CD4-positive, alpha-beta T cell treated with Interleukin-21 for 1 hour (primary cell): ENCODE measurements around the gene B3GALT5.

Source experiments
- DNase-seq: peaks from one replicate; pipeline ENCODE4 v3.0.0-alpha.2; 2020

Gene B3GALT5

DNA sequence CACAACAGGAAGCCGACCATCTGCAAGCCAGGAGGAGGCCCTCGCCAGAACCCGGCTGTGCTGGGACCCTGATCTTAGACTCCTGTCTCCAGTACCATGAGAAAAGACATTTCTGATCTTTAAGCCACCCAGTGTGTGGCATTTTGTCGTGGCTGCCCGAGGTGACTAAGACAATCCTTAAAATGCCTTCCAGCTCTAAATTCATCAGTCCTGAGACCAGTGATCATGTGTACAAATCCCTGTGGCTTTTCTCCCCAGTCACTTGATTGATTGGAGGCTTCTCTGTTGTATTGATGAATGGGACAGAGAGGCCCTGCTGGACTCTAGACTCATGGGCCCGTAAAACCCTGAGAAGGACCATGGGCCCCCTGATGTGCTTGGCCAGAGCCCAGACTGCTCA is 36.1 kb downstream of the B3GALT5 start:
- no peak for DNase-seq

DNA sequence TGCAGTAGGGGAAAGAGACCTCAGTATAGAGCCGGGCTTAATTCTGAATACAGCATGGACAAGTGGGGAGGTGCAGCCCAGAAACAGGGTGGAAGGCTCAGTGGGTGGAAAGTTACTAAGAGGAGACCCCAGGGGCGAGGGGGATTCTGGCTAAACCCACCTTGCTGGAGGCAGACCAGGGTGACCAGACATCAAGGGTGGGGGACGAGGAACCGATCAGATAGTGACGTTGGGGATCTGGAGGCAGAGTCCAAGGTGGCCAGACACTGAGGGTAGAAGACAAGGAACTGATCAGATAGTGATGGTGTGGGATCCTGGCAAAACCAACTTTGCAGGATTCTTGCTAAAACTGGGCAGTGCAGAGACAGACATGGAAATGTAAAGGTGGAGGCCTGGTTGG is 36.8 kb downstream of the B3GALT5 start:
- DNase-seq = no peak

DNA sequence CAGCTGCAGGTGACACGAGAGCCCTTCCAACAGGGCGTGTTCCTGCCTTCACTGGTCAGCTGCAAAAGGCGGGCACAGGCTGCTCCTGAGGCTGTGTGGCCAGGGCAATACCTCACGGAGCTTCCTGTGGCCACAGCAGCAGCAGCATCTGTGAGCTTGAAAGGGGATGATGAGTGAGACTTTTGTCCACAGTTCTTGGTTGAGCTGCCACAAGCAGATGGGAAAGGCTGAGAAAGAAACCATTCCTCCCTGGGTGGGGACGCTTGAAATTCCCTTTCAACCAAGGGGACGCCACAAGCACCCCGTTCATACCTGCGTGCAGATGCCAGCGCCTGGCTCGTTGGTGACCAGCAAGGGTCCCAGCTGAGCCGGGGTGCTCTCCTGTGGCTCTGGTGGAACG is 37.6 kb downstream of the B3GALT5 start:
- DNase-seq = no peak

DNA sequence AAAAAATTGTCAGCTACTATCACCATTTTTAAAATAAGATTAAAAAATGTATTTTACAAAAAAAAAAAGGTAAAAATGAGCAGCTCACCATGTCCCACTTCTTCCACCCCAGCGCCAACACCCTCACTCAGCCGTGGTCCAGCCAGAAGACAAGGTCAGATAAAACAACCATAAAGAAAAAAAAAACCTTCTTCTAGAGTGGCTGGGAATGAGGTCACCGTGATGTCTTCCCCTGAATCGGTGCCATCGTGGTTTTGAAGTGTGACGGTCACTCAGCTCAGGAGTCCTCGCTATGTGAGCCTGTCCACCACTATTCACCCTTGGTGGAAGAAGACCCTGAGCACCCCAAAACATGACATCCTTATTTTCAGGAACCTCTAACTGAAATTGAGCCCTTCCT is 38.1 kb downstream of the B3GALT5 start:
- DNase-seq = no peak

DNA sequence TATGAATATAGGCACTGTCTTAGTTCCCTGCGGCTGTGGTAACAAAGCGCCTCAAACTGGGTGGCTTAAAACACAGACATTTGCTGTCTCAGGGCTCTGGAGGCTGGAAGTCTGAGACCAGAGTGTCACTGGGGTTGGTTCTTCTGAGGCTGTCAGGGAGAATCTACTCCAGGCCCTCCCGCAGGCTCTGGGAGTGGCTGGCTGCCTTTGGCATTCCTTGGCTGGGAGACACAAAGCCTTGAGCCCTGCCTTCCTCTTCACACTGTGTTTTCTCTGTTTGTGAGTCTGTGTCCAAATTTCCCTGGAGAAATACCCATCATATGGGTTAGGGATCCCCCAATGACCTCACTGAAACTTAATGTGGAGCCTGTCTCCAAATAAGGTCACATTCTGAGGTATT is 38.5 kb downstream of the B3GALT5 start:
- no peak for DNase-seq

DNA sequence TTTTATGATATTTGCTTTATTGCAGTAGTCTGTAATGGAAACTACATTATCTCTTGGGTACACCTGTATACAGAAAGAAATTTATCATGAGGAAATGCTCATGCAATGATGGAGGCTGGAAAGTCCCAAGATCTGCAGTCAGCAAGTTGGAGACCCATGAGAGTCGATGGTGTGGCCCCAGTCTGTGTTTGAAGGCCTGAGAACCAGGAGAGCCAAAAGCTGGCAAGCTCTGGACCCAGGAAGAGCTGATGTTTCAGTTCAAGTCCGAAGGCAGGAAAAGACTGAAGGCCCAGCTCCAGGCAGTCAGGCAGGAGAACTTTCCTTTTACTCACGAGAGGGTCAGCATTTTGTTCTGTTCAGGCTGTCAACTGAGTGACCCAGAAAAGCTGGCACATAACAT is 42.2 kb downstream of the B3GALT5 start:
- no peak for DNase-seq

DNA sequence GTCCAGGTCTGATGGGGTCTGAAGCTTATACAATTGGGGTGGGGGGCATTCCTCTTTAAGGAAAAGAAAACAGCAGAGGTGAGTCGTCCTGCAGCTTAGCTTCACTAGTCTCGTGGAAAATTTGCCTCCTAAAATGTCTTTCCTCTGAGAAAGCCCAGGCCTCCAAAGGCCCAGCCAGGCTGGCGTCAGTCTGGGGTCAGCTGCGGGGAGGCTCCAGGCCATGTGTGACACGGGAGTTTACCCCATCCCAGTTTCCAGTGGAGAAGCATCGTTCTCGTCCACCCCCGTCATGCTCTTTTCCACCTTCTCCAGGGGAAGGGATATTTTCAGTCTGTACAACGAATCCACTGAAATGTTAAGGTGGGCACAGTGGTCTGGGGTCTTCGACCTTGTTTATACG is 42.8 kb downstream of the B3GALT5 start:
- DNase-seq = no peak

DNA sequence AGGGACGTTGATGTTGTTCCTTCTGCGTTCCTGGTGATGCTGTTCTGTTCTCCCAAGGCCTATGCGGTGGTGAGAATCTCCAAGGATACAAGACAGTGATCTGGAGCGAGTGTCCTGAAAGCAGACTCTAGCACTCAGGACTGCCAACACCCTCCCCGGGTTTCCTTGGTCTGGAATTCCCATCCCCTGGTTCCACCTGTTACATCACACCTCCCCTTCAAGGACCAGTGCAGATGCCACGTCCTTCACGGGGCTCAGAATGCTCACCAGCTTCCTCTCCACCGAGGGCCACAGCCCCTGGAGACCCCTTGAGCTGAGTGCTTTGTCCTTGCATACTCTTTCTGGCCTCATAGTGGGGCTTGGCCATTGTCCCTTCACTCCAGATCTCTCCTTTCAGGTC is 43.5 kb downstream of the B3GALT5 start:
- no peak for DNase-seq

DNA sequence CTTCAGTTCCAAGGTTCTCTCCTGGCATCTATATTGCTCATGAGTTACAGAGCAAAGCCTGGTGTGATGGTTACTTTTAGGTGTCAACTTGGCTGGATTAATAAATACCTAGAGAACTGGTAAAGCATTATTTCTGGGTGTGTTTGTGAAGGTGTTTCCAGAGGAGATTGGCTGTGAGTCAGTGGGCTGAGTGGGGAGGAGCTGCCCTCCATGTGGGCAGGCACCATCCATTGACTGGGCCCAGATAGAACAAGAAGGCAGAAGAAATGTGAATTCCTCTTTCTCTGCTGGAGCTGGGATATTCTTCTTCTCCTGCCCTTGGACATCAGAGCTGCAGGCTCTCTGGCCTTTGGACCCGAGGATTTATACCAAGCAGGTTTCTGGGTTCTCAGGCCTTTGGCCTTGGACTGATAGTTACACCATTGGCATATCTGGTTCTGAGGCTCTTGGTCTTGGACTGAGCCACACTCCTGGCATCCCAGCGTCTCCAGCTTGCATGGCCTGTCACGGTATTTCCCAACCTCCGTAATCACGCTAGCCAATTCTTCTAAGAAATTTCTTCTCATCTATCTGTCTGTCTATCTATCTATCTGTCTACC is 44.5 kb downstream of the B3GALT5 start:
- DNase-seq = no peak

DNA sequence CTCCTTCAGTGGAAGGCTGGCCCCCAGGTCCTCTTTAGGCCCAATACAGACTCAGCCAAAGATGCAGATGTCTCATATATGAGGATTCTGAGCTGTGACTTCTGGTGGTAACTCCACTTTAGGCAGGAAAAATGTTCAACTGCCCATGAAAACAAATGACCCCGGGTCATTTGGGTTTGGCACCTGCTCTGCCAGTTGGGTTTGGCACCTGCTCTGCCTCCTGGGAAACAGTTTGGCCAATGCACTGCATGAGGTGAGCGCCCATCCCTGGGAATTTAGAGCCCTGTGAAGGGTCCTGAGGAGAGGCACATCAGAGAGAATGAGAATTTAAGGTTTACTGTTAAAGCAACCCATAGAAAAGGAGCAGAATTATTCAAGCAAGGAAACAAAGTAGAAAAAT is 45.3 kb downstream of the B3GALT5 start:
- DNase-seq = no peak

DNA sequence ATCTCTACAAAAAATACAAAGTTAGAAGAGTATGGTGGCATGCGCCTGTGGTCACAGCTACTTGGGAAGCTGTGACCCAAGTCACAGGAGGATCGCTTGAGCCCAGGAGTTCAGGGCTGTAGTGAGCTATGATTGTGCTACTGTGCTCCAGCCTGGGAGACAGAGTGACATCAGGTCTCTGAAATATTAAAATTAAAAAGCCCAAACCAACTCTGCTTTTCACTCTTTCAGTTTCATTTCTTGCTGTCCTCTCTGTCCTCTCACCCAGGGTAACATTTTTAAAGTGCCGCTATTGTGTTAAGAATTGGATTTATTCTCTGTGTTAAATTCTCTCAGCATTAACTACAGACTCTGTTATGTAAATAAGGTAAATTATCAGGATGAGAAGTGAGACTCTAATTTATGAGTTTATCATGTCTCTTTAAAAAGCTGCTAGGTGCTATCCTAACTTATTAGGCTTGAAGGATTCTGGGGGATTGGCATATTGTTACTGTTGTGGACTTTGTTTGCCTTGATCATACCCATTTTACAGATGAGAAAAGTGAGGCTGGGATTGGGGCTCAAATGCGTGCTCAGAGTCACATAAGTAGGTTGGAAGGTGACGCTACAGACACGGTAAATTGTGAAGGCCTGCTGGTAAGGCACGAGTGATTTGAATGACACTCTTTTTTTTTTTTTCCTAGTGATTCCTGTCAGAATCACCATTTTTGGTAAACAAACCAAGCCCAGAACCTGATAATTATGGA is 46.5 kb downstream of the B3GALT5 start:
- no peak for DNase-seq

DNA sequence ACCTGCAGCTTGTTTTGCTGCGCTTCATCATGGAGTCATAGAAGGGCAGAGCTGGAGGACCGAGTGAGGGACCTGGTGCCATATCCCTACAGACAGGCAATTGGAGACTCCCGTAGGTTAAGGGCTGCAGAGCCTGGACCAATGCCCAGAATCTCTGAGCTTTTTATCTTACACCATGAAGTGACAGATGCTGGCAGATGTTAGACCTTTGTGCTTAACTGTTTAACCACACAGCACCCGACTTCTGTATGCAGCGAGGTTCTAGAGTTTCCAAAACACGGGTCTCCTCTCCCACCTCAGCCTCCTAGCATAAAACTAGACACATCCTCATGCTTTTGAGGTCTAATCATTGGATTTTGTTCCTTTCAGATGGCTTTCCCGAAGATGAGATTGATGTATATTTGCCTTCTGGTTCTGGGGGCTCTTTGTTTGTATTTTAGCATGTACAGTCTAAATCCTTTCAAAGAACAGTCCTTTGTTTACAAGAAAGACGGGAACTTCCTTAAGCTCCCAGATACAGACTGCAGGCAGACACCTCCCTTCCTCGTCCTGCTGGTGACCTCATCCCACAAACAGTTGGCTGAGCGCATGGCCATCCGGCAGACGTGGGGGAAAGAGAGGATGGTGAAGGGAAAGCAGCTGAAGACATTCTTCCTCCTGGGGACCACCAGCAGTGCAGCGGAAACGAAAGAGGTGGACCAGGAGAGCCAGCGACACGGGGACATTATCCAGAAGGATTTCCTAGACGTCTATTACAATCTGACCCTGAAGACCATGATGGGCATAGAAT is 47.6 kb downstream of the B3GALT5 start:
- DNase-seq = no peak

DNA sequence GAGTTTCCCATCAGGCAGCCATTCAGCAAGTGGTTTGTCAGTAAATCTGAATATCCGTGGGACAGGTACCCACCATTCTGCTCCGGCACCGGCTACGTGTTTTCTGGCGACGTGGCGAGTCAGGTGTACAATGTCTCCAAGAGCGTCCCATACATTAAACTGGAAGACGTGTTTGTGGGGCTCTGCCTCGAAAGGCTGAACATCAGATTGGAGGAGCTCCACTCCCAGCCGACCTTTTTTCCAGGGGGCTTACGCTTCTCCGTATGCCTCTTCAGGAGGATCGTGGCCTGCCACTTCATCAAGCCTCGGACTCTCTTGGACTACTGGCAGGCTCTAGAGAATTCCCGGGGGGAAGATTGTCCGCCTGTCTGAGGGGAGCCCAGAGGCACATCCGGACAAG is 48.4 kb downstream of the B3GALT5 start:
- DNase-seq = no peak

DNA sequence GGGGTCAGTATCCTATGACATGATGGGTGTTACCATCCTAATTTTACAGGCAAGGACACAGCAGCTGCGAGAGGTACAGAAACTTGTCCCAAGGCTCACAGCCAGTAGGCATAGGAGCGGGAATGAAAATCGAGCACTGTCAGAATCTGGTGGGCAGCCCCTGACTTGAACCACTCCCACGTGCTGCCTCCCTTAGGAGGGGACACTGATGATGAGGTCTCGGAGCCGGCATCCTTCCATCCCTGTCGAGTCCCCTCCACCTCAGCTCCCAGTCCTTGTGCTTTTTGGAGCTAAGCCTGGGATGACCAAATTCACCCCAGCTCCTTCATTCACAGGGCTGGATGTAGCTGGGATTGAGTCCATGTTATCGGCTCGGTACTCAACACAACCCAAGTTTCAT is 49.0 kb downstream of the B3GALT5 start:
- no peak for DNase-seq

DNA sequence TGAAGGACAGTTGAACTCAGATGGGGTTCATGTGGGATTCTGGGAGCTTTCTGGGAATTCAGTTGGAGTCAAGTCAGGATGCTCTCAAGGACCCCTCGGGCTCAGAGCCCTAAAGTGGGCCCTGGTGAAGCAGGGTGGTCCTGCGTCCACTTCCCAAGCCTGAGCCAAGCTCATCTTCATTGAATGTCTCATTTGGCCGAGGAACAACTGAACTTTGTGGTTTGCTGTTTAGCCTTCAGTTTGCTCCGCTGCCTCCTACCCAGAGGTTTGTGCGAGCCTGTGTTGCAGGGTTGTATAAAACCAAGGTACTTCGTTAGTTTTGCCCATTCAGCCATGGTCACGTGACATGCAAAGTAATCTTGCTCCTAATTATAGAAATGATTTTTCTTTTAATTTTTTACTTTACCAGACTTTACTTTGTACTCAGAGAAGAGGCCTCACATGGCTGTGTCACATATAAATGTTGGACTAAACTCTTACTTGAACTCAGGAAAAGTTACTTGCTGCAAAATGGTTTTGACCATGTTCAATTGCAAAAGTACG is 49.7 kb downstream of the B3GALT5 start:
- no peak for DNase-seq

DNA sequence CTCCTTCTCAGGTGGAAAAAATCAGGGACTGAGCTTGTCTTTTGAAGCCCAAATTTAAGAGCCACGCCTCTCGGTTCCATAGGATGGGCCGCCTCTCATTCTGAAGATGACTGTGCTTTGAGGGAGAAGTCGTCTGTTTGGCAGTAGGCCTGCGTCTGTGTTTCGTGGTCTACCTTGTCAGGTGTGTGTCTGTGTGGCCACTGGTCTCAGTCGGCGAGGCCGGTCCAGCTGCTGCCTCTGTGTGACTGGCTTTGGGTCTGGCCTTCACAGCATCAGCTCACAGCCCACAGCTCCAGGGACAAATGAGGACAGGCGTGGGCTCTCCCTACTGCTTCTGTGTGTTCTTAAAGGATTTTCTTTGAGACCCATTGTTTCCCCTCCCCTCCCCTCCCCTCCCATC is 50.3 kb downstream of the B3GALT5 start:
- DNase-seq = no peak

DNA sequence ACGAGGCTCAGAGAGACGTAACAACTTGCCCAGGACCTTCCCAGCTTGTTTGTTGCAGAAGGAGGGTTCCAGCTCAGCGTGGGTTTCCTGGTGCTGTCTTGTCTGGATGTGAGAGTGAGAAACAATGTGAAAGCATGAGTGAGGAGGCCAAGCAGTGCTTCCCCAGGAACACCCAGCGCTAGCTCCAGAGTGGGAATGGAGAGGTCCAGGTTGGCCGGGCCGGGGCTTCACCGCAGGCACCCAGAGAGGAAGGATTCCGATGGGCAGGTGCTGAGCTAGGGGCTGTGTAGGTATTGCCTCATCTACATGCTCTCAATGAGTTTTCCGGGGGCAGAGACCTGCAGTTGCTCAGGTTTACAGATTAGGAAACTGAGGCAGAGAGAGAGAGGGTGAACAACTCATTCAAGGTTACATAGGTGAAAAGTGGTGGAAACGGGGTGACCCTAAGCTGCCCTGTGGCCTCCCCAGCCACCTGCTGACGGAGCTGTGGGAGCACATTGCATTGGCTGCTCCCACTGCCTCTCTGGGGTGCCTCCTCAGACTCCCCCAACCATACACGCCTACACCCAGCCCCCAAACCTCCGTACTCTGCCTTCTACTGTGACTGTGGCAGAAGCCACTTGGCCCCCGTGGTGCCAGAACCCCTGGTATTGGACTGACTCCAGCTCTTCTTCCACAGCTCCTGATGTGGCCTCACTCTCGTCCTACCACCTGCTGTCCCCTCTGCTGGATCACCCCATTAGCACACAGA is 51.2 kb downstream of the B3GALT5 start:
- no peak for DNase-seq

DNA sequence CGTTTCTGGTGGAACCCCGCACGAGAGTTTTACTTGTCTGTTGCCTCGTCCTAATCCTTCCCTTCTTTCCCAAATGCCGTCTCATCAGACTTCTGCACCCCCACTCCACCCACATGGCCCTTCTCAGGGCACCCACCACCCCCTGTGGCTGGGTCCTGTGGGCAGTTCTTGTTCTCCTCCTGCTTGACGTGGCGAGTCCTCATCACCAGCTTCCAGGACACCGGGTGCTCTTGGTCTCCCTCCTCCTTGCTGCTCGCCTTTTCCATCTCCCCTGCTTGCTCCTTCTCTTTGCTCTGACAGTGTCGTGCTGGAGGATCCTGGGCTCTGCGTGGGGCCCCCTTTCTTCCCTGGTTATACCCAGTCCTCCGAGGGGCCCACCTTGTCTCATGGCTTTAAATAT is 51.8 kb downstream of the B3GALT5 start:
- DNase-seq = no peak

DNA sequence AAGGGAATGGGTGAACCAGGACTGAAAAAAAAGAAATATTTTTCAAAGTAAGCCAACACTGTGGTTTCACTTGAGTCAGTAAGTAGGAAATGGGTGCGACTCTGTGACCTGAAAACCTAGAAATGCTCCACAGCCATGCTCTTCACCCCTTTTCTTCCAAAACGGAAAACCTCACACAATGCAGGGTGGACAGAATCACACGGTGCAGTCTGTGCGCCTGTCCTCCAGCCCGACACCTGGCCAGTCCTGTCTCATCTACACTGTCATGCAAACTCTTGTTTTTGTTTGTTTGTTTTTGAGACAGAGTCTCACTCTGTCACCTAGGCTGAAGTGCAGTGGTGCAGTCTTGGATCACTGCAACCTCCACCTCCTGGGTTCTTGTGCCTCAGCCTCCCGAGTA is 53.3 kb downstream of the B3GALT5 start:
- DNase-seq = no peak

DNA sequence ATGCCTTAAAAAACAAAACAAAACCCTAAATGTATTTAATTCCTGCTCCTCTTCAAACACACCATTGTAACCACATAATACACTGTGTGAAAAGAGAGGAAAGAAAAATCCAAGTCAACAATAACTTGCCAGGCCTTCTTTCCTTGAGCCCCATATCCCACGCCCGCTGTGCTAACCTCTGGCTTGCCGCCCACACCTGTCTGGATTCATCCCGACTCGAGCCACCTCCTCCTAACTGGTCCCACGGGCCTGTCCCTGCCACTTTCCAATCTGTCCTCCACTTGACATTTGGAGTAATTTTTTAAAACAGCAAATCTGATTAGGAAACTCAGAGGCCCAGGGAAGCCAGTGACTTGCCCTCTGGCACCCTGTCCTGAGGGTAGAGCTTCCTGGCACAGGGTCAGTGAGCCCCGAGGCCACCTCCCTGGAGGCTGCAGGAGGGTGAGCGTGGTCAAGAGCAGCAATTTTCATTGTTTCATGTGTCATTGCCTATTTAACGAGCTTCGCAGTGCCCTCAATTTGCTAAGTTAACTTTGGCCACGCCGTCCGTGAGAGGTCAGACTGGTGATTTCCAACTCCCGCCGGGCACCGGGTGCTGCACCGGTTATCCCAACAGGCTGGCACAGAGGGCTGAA is 54.1 kb downstream of the B3GALT5 start:
- DNase-seq = no peak

DNA sequence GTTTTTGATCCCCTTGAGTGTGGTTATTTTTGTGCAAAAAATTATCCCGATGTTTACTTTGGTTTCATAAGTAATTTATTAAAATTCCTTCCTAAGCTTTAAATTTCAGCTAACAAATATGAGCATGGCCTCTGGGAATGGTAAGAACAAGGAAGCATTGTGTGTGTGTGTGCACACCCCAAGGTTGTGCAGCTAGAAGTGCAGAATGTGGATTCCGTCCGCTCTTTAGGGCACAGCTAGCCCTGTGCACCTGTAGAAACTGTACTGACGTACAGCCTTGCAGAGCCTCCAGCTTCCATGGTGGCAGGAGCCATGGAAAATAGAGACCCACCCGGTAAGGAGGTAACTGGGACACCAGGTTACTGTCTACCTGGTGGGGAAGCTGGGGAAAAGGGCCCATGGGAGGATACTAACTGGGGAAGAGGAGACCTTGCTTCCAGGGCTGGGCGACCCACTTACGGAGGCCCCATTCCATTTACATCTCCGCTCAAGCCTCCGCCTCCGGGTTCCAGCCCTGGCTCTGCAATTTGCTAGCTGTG is 54.7 kb downstream of the B3GALT5 start:
- no peak for DNase-seq

DNA sequence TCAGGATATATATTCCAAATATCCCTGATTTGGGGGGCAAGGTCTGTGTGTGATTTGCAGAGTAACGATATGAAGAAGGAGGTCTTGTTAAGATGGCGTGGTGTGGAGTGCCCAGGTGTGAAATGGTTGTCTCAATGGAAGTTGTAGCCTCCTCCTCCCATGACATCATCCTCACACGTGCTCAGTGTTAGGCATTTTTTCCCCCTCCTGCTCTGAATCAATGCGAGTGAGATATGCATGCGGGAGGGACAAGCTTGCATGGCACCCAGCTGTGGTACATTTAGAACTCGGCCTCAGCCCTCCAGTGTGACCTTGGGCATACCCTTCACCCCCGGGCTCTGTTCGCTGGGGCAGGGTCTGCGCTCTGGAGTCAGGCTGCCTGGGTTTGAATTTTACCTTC is 55.6 kb downstream of the B3GALT5 start:
- no peak for DNase-seq
